ENCODE results near the gene IFI27. TPM values are rescaled to one million over a fixed set of nuclear protein-coding genes. Genes with fewer than 3 reads are reported as not detected.

IFI27 gene
- total and polyA plus RNA-seq, 2 of the 8 experiments (the other 6 are each of a cell fraction or from before 2014, with no cell fraction given), result 0.76 to 2.2 TPM

- no peak for TF ChIP-seq CHD7 (IDR thresholded peaks at IDR 0.05; ENCODE audit: insufficient replicate concordance, low read length)
- no peak for TF ChIP-seq RAD21 (IDR thresholded peaks at IDR 0.05 in 1 of 2, conservative IDR thresholded peaks at IDR 0.05 in 1 of 2; ENCODE audit: low read depth in 2 of 2, low read length in 2 of 2)
- TF ChIP-seq FOSL1 (IDR thresholded peaks at IDR 0.05; ENCODE audit: insufficient read depth, low read depth, low read length), result no peak
- TF ChIP-seq MAX (IDR thresholded peaks at IDR 0.05), result no peak
Measured at GRCh38 chr14:94127330-94127729, 16.8 kb downstream of the IFI27 start (continued).
